Body of pancreas (tissue), 4 donors: ENCODE measurements around the gene RCAN2. TPM values are rescaled to one million over a fixed set of nuclear protein-coding genes. Genes with fewer than 3 reads are reported as not detected.

ENCODE experiments used
- ATAC-seq: fragments of 150-250 bp; one replicate; pipeline ENCODE4 v1.9.1; 2016
- DNase-seq, 4 donors: peaks; one replicate each; pipeline ENCODE4 v3.0.0-alpha.2; 2019
- H3K27ac ChIP-seq, 4 donors: fragments of 200-600 bp; sonication (generic); 1 replicate in 3 of 4; 2 replicates in 1 of 4; pipeline versions ENCODE4 v1.5.1 to v1.6.1; 2016 to 2019; ENCODE audit warnings: mild to moderate bottlenecking in 1 of 4, mixed read lengths in 1 of 4, moderate library complexity in 1 of 4
- H3K27me3 ChIP-seq, 2 donors: fragments of 200-600 bp; sonication (generic); one replicate each; pipeline ENCODE4 v1.6.0; 2016; ENCODE audit warnings: mild to moderate bottlenecking in 1 of 2
- H3K36me3 ChIP-seq, 2 donors: fragments of 200-600 bp; sonication (generic); replicated peaks in 1 of 2; 2 replicates each; pipeline ENCODE4 v1.5.1; 2016; ENCODE audit warnings: low read depth in 2 of 2; ENCODE audit not compliant: insufficient read depth in 1 of 2
- H3K4me1 ChIP-seq: fragments of 200-600 bp; sonication (generic); one replicate; pipeline ENCODE4 v1.6.0; 2016
- H3K4me3 ChIP-seq, 2 donors: fragments of 200-600 bp; sonication (generic); 1 replicate in 1 of 2; 2 replicates in 1 of 2; pipeline ENCODE4 v1.5.1; 2016 to 2019
- H3K9me3 ChIP-seq, 3 donors: fragments of 200-600 bp; sonication (generic); 1 replicate in 2 of 3; 2 replicates in 1 of 3; pipeline ENCODE4 v1.5.1; 2016
- CTCF ChIP-seq, 7 experiments: fragments of 450-650 bp in 4 of 7; fragments of 200-600 bp in 3 of 7; sonication (generic) in 3 of 7; IDR thresholded peaks; one replicate each; pipeline ENCODE4 v1.5.1; 2016 to 2019; ENCODE audit warnings: antibody characterized with exemption in 7 of 7
- POLR2A ChIP-seq, 3 donors: fragments of 450-650 bp; IDR thresholded peaks; one replicate each; pipeline ENCODE4 v1.6.1; 2016; ENCODE audit warnings: antibody characterized with exemption in 3 of 3, mild to moderate bottlenecking in 2 of 3
- WGBS, 2 donors: methylation state at CpG; one replicate each; pipeline ENCODE4 v1.1.5; 2017; 5-methylcytosine and 5-hydroxymethylcytosine counted together
- intact Hi-C: fragments of 100-400 bp; cut with DNase I; formaldehyde crosslinking; loops from one replicate; pipeline ENCODE4 v1.15.1; 2023
- total RNA-seq, 2 donors: library from RNA; depleted of rRNA; stranded (reverse); fragments of >200 nt; gene quantifications; one replicate each; pipeline ENCODE4 v1.1.0, GENCODE V29; 2016

The RCAN2 gene
- total RNA-seq, 2 donors from 2014 or later, result 5.3 to 6.5 TPM

- H3K27me3 ChIP-seq, result no peaks in the 10 kb centered on the region
- H3K4me3 ChIP-seq, result no peak overlapping the region
- intact Hi-C loops, result no loop called here
- no peaks in the 10 kb centered on the region for H3K36me3 ChIP-seq
- H3K9me3 ChIP-seq, result no peaks in the 10 kb centered on the region
- no peak for ATAC-seq
- 79 to 82% methylated on average over 8 of the region's 8 CpGs for WGBS, 2 donors
- H3K27ac ChIP-seq, result no peak overlapping the region
- no peaks in the 10 kb centered on the region for H3K4me1 ChIP-seq
- no peak for DNase-seq
- TF ChIP-seq CTCF (IDR thresholded peaks at IDR 0.05), result no peak
- TF ChIP-seq POLR2A (IDR thresholded peaks at IDR 0.05), result no peak
These were observed 10.2 kb upstream of the RCAN2 start for GRCh38 chr6:46501136-46502089.

- intact Hi-C loops, result no loop called here
- no peak for ATAC-seq
- H3K9me3 ChIP-seq, result no peaks in the 10 kb centered on the region
- H3K27me3 ChIP-seq, result no peaks in the 10 kb centered on the region
- H3K4me1 ChIP-seq, result no peaks in the 10 kb centered on the region
- H3K4me3 ChIP-seq, result no peak overlapping the region
- TF ChIP-seq CTCF (IDR thresholded peaks at IDR 0.05), result no peak
- no peak for TF ChIP-seq POLR2A (IDR thresholded peaks at IDR 0.05)
- H3K36me3 ChIP-seq, result no peaks in the 10 kb centered on the region
- DNase-seq, result no peak
- H3K27ac ChIP-seq, result no peak overlapping the region
These were observed 9.1 kb upstream of the RCAN2 start for GRCh38 chr6:46500382-46500781.

GRCh38 chr6:46491628-46492547 is 639 bp upstream of the RCAN2 start:
- peak overlapping the region; percentile 41 to 91 for H3K4me3 ChIP-seq
- H3K4me1 ChIP-seq, result peaks cover 22% of the 10 kb centered on the region
- 1 to 3% methylated on average over 18 to 30 of the region's 30 CpGs for WGBS, 2 donors
- H3K36me3 ChIP-seq, result no peaks in the 10 kb centered on the region
- intact Hi-C loops, result no loop called here
- H3K27ac ChIP-seq, result peak overlapping the region; percentile 70 to 84 (median 77)
- peak; percentile 82 for ATAC-seq
- H3K9me3 ChIP-seq, result no peaks in the 10 kb centered on the region
- TF ChIP-seq CTCF (IDR thresholded peaks at IDR 0.05), result peak; percentile 57 to 66 (median 62)
- peak in 2 of 3 donors; percentile 37 to 41 for TF ChIP-seq POLR2A (IDR thresholded peaks at IDR 0.05)
- H3K27me3 ChIP-seq, result no peaks in the 10 kb centered on the region
- peak; percentile 58 to 75 (median 63) for DNase-seq

- H3K9me3 ChIP-seq, result no peaks in the 10 kb centered on the region
- DNase-seq, result peak; percentile 27 to 54 (median 42)
- peak overlapping the region; percentile 70 to 84 (median 77) for H3K27ac ChIP-seq
- H3K4me1 ChIP-seq, result peaks cover 22% of the 10 kb centered on the region
- H3K4me3 ChIP-seq, result peak overlapping the region in 1 of 2 donors; percentile 91
- peak; percentile 5 for ATAC-seq
- H3K36me3 ChIP-seq, result no peaks in the 10 kb centered on the region
- 1% methylated on average over 16 to 47 of the region's 56 CpGs for WGBS, 2 donors
- H3K27me3 ChIP-seq, result no peaks in the 10 kb centered on the region
- TF ChIP-seq POLR2A (IDR thresholded peaks at IDR 0.05) (no peak), CTCF (IDR thresholded peaks at IDR 0.05) (peak in 4 of 7 experiments; percentile 11 to 21 (median 15))
- intact Hi-C loops, result no loop called here
These were observed 636 bp downstream of the RCAN2 start for GRCh38 chr6:46490425-46491200.
